T1000 (cell line): ENCODE measurements around the gene HRC.
"Not testable (repeated sequence)": the region's sequence is repeated elsewhere in the genome, so short reads cannot be mapped to it uniquely, and the experiment has no call there.

Experiments used
- DNase-seq: peaks from one replicate; lab custom pipeline; 2025; ENCODE audit warnings: mixed read lengths; lab: John Stamatoyannopoulos, UW

The HRC gene, protein sequence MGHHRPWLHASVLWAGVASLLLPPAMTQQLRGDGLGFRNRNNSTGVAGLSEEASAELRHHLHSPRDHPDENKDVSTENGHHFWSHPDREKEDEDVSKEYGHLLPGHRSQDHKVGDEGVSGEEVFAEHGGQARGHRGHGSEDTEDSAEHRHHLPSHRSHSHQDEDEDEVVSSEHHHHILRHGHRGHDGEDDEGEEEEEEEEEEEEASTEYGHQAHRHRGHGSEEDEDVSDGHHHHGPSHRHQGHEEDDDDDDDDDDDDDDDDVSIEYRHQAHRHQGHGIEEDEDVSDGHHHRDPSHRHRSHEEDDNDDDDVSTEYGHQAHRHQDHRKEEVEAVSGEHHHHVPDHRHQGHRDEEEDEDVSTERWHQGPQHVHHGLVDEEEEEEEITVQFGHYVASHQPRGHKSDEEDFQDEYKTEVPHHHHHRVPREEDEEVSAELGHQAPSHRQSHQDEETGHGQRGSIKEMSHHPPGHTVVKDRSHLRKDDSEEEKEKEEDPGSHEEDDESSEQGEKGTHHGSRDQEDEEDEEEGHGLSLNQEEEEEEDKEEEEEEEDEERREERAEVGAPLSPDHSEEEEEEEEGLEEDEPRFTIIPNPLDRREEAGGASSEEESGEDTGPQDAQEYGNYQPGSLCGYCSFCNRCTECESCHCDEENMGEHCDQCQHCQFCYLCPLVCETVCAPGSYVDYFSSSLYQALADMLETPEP

DNA sequence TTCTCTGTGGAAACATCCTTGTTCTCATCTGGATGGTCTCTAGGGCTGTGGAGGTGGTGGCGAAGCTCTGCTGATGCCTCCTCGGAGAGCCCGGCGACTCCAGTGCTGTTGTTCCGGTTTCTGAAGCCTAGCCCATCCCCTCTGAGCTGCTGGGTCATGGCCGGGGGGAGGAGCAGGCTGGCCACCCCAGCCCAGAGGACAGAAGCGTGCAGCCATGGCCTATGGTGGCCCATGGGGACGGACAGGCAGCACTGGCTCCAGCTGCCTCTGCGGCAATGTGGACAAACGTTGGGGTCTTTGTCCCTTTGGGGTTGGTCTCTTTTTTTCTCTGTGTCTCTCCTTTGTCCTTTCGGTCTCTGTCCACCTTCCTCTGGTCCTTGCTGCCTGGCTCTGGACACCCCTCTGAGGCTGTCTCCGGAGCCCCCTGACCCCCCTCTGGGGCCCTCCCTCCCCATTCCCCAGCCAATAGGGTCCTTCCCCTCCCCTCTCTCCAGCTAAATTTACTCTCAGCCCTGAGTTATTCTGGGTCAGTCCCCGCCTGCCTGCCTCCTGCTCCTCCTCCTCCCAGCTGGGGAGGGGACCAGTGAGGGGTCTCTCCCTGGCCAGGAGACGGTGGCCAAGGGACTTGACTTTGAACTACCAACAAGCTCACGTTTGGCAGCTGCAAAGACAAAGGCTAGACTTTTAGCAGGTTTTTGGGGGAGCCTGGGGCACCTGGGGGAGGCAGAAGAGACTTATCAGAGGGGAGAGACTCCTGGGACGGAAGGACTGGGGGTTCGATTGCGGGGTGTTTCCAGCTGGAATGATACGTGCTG lies at the start of gene HRC:
TSS of gene HRC (minus strand) at position 392 of the 815 bp plus-strand sequence. CDS start at position 233, 159 bp downstream.
- no peak for DNase-seq

DNA sequence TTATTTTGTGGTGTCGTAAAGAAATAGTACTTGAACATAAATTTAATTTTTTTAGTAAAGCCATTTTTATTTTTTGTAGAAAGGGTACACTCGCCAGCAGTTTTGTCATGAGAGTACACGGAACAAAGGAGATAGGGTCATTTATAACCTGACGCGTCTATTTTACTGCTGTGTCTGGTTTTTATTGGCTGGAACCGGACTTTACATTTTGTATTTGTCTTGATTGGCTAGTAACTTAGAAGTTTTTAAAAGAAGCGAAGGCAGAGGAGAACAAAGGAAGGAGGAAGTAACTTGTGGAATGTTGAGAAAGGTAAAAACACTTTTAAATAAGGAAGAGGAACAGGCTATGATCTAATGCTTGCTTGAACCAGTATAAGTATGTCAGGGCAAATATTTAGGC lies 45.8 kb upstream of the HRC start:
- no peak for DNase-seq

DNA sequence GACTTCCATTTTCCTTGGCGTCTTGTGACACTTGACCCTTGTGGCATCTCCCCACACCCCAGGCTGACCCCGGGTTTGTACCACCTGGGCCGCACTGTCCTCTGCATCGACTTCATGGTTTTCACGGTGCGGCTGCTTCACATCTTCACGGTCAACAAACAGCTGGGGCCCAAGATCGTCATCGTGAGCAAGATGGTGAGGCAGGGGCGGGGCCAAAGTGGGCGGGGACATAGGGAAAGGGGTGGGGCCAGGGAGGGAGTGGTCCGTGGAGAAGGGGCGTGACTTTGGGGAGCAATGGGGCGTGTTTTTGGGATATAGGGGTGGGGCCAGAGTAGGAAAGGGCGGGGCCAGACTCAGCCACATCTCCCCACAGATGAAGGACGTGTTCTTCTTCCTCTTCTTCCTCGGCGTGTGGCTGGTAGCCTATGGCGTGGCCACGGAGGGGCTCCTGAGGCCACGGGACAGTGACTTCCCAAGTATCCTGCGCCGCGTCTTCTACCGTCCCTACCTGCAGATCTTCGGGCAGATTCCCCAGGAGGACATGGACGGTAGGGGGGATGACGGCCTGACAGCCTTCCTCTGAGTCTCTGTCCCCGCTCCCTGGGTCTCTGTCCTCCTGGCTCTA lies 45.2 kb upstream of the HRC start:
- DNase-seq = no peak

DNA sequence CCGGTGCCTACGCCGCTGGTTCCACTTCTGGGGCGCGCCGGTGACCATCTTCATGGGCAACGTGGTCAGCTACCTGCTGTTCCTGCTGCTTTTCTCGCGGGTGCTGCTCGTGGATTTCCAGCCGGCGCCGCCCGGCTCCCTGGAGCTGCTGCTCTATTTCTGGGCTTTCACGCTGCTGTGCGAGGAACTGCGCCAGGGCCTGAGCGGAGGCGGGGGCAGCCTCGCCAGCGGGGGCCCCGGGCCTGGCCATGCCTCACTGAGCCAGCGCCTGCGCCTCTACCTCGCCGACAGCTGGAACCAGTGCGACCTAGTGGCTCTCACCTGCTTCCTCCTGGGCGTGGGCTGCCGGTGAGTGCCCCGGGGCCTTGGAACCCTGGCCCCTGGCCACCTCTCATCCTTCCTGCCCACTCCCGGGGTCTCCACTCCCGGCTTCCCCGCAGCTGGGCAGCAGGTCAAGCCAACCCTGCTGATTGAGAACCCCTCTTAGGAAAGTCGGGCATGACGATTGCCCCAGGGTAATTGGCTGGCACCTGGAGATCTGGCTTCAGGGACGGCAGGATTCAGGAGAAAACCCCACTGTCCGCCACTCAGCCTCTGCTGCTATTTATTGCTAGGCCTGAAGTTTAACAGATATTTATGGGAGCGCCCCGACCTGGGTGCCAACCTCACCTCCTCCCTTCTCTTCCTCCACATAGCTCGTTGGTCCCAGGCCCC lies 41.5 kb upstream of the HRC start:
- no peak for DNase-seq

DNA sequence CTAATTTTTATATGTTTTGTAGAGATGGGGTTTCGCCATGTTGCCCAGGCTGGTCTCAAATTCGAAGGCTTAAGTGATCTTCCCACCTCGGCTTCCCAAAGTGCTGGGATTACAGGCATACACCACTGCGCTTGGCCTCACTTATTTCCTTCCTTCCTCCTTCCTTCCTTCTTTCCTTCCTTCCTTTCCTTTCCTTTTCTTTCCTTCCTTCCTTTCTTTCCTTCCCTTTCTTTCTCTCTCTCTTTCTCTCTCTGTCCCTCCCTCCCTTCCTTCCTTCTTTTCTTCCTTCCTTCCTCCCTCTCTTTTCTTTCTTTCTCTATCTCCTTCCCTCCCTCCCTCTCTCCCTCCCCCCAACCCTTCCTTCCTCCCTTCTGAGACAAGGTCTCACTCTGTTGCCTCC lies 39.2 kb upstream of the HRC start:
- DNase-seq = no peak

DNA sequence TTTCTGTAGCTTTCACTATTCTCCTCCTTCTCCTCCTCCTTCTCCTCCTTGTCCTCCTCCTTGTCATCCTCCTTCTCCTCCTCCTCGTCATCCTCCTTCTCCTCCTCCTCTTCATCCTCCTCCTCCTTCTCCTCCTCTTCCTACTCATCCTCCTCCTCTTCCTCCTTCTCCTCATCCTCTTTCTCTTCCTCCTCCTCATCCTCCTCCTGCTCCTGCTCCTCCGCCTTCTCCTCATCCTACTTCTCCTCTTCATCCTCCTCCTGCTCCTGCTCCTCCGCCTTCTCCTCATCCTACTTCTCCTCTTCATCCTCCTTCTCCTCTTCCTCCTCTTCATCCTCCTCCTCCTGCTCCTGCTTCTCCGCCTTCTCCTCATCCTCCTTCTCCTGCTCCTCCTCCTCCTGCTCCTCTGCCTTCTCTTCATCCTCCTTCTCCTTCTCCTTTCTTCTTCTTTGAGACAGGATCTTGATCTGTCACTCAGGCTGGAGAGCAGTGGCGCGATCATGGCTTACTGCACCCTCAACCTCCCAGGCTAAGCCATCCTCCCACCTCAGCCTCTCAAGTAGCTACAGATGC lies 38.7 kb upstream of the HRC start:
- DNase-seq = no peak

DNA sequence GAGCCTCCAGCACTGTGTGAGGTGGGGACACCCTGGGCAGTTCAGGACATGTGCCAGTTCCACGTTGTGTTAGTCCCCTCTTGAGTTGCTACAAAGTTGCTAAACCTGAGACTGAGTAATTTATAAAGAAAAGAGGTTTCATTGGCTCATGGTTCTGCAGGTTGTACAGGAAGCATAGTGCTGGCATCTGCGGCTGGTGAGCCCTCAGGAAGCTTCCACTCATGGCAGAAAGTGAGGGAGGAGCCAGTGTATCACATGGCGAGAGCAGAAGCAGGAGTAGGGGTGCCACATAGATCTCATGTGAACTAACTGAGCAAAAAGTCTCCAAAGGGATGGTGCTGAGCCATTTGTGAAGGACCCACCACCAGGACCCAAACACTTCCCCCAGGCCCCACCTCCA lies 35.6 kb upstream of the HRC start:
- DNase-seq = no peak

DNA sequence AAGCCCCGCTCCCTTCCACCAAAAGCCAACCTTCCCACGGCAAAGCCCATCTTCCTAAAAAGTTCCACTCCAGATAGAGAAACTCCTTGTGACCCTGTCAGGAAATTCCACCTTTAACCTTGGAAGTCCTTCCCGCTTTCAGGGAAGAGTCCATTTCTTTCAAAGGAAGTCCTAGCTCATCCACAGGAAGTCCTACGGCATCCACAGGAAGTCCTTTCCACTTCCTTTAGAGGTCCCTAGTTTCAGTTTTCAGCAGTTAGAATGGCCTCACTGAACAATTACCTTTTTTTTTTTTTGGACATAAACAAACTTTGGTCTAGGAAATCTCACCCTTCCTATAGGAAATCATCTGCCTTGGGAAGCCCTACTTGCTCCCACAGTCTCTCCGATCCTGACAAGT lies 34.1 kb upstream of the HRC start:
- no peak for DNase-seq

DNA sequence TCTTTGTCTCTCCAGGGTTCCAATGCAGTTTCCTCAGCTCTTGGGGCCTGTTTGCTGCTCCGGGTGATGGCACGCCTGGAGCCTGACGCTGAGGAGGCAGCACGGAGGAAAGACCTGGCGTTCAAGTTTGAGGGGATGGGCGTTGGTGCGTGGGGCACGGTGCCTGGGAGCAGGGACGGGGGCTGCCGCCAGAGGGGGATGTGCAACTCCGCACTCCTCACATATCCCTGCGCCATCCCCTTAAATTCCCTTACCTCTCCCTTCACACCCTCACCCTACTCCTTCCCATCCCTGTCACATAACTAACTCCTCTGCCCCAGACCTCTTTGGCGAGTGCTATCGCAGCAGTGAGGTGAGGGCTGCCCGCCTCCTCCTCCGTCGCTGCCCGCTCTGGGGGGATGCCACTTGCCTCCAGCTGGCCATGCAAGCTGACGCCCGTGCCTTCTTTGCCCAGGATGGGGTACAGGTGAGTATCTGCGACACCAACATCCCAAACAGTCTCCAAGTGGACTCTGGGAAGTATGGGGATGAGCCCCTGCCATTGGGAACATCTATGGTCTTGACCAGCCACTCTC lies 33.5 kb upstream of the HRC start:
- no peak for DNase-seq

DNA sequence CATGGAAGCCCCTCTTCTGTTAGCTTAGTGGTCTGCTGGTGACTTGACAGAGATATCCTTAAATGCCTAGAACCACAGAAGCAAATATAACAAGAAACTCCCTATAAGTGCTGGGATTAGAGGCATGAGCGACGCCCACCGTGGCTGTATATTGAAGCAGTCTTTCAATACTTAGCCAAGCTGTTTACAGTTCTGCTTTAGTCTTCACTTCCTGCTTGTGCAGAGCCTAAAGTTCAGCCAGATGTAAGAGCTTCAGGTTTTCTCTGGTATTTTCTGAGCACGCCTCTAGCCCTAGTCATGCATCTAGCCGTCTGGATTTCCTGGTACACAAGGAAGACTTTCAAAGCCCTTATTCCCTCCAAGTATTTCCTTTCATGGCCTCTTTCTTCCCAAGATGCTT lies 30.9 kb upstream of the HRC start:
- DNase-seq = no peak

DNA sequence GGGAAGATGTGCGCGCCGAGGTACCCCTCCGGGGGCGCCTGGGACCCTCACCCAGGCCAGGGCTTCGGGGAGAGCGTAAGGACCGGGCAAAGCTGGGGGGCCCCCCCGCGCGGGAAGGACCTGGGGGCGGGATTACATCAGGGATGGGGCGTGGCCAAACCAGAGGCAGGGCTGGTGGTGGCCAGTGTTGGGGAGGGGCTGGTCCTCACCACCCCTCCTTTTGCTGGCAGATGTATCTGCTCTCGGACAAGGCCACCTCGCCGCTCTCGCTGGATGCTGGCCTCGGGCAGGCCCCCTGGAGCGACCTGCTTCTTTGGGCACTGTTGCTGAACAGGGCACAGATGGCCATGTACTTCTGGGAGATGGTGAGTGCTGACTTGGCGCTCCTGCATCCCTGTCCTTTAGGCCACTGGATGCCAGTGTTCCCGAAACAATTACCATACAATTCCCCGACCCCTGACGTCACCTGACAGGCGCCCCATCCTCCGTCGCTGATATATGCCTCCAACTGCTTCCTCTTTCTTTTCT lies 27.7 kb upstream of the HRC start:
- no peak for DNase-seq

DNA sequence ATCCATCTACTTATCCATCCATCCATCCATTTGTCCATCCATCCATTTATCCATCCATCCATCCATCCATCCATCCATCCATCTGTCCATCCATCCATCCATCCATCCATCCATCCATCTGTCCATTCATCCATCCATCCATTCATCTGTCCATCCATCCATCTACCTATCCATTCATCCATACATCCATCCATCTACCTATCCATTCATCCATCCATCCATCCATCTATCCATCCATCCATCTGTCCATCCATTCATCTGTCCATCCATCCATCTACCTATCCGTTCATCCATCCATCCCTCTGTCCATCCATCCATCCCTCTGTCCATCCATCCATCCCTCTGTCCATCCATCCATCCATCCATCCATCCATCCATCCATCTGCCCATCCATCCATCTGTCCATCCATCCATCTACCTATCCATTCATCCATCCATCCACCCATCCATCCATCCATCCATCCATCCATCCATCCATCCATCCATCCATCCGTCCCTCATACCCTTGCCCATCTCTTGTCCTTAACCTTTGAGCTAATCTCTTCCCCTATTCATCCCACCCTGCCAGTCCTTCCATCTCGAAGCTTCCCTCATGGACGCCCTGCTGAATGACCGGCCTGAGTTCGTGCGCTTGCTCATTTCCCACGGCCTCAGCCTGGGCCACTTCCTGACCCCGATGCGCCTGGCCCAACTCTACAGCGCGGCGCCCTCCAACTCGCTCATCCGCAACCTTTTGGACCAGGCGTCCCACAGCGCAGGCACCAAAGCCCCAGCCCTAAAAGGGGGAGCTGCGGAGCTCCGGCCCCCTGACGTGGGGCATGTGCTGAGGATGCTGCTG lies 27.0 kb upstream of the HRC start:
- not testable (repeated sequence) for DNase-seq

DNA sequence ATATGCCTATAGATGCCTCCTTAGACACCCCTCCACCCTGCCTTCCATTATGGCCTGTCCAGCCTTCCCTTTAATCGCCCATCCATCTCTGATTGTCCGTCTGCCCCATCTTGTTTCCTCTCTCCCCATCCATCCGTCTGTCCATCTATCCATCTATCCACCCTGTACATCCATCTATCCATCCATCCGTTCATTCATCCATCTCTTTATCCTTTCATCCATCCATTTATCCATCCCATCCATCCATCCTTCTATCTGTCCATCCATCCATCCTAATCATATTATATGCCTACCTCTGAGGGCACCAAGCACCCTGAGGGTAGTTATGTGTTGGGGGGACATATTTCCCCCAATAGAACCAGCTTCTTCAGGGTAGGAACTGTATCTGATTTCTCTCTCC lies 25.5 kb upstream of the HRC start:
- DNase-seq = no peak

DNA sequence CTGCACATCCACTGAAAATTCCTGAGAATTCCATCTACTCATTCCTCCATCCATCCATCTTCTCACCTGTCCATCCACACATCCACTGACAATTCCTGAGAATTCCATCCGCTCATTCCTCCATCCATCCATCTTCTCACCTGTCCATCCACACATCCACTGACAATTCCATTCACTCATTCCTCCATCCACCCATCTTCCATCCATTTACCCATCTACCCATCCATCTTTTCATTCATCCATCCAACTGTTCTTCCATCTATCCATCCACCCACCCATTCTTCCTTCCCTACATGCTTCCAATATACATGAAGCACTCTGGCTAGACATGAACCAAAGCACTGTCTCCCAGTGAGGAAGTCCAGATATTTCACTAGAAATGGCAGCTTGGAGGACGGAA lies 18.0 kb upstream of the HRC start:
- no peak for DNase-seq

DNA sequence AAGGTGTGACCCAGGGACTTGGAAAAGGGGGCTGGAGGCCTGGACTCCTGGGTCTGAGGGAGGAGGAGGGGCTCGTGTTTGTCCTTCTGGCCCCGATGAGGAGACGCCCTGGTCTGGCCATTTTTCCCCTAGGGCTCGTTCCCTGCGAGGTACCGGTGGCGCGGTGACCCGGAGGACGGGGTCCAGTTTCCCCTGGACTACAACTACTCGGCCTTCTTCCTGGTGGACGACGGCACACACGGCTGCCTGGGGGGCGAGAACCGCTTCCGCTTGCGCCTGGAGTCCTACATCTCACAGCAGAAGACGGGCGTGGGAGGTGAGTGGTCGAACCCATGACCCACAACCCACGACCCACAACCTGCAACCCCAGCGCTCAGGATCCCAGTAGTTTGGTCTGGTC lies 13.2 kb upstream of the HRC start:
- DNase-seq = no peak

DNA sequence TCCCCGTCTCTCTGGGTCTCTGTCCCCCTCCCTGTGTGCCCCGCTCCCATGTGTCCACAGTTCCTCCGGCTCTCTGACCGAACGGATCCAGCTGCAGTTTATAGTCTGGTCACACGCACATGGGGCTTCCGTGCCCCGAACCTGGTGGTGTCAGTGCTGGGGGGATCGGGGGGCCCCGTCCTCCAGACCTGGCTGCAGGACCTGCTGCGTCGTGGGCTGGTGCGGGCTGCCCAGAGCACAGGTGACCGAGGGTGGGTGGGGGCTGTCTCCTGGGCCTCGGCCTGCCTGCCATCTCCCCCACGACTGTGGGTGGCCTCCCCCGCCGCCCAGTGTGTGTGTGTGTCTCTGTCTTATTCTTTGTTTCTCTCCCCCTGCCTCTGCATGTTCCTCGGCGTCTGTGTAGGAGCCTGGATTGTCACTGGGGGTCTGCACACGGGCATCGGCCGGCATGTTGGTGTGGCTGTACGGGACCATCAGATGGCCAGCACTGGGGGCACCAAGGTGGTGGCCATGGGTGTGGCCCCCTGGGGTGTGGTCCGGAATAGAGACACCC lies 12.7 kb upstream of the HRC start:
- no peak for DNase-seq

DNA sequence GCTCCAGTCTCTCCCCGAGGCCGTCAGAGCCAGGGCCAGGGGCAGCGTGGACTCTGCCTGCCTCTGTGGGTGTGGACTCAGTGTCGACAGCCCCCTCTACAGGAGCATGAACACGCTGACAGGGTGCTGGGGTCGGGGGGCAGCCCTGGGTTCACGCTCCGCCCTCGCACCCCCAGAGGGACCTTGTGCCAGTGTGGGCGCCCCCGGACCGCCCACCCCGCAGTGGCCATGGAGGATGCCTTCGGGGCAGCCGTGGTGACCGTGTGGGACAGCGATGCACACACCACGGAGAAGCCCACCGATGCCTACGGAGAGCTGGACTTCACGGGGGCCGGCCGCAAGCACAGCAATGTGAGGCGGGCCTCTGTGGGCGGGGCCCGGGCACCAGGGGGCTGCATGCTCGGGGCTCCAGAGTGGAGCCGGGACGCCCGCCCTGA lies 10.7 kb upstream of the HRC start:
- DNase-seq = no peak

DNA sequence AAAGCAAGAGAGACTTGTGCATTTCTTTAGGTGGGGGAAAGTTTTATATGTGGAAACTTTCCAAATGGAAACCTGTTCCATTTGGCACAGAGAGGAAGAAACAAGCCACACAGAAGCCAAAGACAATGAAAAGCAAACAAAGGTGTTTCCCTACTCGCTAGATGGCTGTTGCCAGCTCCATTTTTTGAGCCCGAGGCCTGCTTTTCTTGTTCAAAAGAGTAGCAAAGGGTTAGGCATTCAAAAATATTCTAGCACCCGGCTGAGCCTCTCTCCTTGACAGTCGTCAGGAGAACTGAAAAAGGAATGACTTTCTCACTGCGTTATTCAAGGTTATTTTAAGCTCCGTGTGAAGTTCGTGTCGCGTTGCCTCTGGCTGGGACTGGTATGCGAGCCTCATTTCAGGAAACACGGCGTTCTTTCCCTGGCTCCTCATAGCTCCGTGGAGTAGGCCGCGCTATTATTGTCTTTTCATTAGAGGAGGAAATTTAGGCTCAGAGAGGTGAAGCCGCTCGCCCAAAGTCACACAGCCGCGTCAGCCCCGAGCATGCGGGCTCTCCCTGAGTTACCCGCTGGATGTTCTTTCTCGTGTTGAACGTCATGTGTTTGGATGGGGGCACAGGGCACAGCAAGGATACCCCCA lies 10.0 kb upstream of the HRC start:
- DNase-seq = no peak

DNA sequence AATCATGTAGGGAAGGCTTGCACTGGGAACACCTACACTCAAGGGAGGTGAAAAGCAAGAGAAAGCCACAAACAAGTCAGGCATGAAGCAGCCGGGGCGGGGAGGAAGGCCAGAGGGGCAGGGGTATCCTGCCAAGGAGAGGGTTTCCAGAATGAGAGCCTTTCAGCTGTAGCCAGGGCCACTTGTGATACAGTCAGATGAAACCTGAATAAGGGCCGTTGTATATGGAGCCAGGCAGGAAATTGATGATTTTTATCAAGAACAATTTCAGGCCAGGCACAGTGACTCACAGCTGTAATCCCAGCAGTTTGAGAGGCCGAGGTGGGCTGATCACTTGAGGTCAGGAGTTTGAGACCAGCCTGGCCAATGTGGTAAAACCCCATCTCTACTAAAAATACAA lies 6.8 kb upstream of the HRC start:
- DNase-seq = no peak
